Hematopoietic multipotent progenitor cell (in vitro differentiated cells): ENCODE measurements around the gene KIF5B. TPM values are rescaled to one million over a fixed set of nuclear protein-coding genes. Genes with fewer than 3 reads are reported as not detected.
"Not testable (repeated sequence)": the region's sequence is repeated elsewhere in the genome, so short reads cannot be mapped to it uniquely, and the experiment has no call there.

ENCODE experiments used
- DNase-seq, 3 donors: peaks; one replicate each; pipeline ENCODE4 v3.0.0-alpha.2; 2011 to 2015; ENCODE audit warnings: low read depth in 2 of 3, low spot score in 2 of 3
- total RNA-seq: library from RNA; depleted of rRNA; stranded (reverse); fragments of >200 nt; gene quantifications from one replicate; pipeline ENCODE4 v1.2.3, GENCODE V29; 2012

Gene KIF5B
- 18.0 TPM for total RNA-seq

DNA sequence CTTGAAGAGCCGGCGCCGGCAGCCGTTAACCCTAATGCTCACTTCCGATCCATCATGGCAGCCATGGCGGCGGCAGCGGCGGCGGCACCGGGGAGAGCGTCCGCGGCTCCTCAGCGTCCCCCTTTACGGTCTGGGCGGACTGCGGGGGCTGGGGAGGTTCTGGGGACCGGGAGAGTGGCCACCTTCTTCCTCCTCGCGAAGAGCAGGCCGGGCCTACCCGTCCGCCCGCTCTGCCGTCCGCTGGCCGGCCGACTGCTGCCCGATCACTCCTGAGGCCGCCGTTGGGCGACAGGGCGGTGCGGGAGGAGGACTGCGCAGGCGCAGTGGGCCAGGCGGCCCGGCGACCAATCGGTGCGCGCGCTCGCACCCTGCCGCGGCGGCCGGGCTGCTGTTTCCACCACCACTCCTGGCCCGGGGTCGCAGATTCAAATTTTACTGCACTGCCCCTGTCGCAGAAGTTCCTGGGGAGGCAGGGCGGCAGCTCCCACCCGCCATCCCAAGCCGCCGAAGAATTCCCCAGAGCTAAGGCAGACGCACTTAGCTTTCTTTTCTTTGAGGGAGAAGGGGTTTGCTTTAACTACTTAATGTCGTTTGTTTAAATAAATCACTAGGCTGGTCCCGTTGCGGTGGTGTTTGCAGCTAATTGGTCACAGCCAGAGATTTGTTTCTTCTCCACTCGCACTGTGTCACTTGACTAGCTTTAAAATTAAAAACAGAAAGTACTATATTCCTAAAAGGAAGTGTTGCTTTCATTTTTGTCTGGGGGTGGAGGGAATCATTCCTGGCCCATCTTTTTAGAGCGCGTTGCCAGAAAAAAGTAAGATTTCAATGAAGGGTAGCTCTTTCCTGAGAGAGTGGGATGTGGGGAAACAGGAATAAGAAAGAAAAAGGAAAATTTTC lies at the start of gene KIF5B:
TSS of gene KIF5B (minus strand) at position 290 of the 900 bp plus-strand sequence. CDS start 452 bp downstream, outside the sequence.
- DNase-seq, result peak; percentile 81 to 88 (median 87)

DNA sequence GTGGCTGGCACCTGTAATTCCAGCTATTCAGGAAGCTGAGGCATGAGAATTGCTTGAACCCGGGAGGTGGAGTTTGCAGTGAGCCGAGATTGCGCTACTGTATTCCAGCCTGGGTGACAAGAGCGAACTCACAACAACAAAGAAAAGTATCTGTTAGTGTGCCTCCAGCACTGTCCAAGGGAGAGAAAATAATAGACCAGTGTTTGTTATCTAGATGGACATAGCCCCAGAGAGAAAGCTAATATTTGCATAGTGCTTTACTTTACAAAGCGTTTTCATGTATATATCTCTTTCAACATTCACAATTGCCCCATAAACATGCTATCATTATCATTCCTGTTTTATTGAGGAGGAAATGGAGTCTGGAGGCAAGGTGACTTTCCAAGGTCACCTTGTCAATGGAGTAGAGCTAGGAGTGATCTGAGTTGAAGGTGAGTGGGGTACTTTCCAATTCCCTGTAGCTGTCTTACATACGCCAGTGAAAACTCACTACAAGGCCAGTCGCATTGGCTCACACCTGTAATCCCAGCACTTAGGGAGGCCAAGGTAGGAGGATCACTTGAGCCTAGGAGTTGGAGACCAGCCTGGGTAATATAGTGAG lies 49.7 kb upstream of the KIF5B start:
- DNase-seq, result no peak

DNA sequence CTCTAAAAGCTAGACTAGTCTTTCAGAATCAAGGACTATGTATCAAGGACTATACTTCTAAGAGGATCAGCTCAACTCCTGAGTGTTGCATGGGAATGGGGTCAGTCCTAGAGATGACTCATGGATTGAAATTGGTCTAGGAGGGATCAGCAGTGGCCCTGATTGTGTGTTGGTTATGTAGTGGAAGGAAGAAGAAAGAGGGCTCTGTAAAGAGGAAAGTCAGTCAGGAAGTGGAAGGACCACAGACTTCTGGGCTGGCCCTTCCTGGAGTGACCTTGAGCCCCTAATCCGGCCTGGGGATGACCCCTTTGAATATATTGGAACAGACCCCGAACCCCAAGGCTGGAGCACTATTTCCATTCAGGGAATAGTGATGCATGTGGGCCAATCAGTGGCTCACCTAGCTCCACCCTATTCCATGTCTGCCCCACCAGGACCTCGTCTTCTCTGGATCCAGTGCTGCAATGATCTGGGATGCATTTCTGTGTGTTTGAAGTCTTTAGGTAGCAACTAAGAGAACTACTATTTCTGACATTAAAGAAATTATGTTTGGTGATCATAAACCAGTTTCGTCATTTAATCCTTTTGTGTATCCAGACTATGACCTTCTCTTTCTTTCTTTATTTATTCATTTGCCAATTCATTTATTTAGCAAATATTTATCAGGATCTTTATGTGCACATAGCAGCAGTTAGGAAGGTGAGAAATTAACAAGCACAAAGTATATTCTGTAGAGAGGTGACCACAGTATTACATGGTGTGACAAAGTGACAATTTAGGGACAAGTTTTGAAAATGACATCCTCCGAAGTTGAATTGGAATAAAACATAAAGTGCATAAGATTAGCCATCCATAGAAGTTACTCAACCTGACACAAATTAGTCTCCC lies 48.6 kb upstream of the KIF5B start:
- no peak for DNase-seq

DNA sequence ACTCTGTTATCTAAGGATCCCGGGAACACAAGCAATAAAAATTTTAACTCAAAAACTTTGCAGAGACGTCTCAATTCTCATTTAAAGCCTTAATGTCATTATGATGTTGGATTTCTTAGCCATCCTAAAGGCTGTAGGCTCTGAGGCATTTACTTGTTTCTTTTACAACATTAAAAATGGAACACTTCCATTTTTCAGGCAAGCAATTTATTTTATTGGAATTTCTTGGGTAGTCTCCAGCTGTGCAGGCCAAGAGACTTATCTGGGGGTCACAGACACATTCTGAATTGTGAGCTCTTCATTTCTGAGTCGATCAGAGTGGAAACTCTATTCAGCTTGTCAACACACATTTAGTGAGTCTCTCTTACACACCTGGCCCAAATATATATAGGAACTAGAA lies 48.0 kb upstream of the KIF5B start:
- DNase-seq, result no peak

DNA sequence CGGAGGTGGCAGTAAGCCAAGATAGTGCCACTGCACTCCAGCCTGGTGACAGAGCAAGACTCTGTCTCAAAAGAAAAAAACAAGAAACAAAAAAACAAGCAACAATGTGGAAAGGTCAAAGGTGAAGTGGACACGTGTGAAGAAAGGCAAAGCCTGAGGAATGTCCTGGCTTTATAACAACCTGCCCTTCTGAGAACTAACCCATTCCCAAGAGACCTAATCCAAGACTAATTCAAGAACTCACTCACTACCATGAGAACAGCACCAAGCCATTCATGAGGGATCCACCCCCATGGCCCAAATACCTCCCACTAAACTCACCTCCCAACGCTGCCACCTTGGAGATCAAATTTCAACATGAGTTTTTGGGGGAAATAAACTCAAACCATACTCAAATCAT lies 47.5 kb upstream of the KIF5B start:
- no peak for DNase-seq

DNA sequence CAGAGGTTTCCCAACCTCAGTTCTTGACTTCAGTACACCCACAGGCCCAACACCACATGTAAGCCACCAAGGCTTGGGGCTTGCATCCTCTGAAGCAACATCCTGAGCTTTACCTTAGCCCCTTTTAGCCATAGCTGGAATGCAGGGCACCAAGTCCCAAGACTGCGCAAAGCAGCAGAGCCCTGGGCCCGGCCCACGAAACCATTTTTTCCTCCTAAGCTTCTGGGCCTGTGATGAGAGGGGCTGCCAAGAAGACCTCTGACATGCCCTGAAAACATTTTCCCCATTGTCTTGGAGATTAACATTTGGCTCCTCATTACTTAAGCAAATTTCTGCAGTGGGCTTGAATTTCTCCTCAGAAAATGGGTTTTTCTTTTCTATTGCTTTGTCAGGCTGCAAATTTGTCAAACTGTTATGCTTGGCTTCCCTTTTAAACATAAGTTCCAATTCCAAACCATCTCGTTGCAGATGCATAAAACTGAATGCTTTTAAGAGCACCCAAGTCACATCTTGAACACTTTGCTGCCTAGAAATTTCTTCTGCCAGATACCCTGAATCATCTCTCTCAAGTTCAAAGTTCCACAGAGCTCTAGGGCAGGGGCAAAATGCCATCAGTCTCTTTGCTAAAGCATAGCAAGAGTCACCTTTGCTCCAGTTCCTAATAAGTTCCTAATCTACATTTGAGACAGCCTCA lies 42.5 kb upstream of the KIF5B start:
- DNase-seq, result not testable (repeated sequence)

DNA sequence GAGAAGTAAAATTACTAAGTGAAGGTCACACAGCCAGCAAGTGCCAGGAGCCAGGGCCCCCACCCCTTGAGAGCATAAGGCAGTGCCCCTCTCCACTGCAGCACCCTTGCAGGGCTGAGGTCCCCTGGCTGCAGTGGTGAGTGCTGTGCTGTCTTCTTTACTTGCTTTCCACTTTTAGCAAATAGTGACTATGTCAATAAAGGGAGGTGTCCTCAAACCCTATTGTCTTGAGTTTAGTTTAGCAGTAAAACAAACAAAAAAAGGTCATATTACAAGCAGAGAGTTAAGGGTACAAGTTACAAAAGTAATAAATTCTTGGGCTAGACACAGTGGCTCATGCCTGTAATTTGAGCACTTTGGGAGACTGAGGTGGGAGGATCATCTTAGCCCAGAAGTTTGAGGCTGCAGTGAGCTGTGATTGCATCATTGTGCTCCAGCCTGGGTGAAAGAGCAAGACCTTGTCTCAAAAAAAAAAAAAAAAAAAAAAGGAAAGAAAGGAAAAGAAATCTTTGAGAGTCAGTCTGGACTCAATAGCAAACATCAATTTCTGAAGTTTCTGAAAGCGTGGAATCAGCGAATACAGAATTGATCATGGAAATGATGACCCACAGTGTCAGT lies 39.0 kb upstream of the KIF5B start:
- DNase-seq, result no peak

DNA sequence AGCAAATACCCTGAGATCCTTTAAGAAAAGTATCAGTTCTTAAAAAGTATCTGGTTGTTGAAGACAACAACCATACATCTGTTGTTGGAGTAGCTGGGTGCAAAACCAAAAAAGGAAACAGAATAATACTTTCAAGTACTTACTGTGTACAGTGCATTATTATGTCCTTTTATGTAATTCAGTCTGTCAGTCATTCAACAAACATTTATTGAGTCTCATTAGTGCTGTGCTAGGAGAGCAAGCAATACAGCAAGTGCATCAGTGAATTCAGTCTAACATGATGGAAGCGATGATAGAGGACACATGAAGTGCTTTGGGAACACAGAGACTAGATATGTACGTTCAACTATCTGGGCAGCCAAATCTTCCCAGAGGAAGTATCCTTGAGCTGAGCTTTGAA lies 37.4 kb upstream of the KIF5B start:
- no peak for DNase-seq

DNA sequence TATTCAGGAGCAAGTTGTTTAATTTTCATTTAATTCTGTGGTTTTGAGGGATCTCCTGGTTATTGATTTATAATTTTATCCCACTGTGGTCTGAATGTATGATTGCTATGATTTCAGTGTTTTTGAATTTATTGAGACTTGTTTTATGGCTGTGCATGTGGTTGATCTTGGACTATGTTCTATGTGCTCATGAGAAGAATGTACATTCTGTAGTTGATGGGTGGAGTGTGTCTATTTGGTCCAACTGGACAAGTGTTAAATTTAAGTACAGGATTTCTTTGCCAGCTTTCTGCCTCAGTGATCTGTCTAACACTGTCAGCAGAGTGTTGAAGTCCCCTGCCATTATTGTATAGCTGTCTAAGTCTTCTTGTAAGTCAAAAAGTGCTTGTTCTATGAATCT lies 34.8 kb upstream of the KIF5B start:
- DNase-seq, result no peak

DNA sequence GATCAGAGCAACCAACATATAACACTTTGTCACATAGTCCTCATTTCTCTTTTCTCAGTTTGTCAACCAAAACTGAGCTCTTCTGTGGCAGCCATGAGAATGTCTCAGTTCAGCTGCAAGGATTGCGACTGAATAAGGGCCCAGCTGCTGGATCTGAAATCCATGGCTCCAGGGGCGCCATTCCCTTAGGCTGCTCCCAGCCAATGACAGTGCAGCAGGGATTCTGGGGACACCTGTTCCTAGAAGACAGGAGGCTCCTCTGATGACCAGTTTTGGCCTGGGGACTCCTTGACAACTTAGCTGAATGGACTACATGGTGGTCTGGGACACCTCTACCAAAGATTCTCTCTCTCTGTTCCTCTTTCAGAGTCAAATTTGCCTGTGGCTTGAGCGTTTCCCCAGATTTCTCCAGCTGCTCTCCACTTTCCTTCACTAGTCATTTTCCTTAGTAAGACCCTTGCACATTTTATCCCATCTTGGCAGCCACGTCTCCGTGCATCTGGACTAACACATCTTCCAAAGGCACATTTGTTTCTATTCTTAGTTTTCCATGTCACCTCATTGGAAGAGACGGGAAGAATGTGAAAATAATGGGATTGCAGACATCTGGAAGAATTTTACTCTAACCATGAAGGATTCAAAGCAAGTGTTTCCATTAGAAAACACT lies 28.1 kb upstream of the KIF5B start:
- no peak for DNase-seq

DNA sequence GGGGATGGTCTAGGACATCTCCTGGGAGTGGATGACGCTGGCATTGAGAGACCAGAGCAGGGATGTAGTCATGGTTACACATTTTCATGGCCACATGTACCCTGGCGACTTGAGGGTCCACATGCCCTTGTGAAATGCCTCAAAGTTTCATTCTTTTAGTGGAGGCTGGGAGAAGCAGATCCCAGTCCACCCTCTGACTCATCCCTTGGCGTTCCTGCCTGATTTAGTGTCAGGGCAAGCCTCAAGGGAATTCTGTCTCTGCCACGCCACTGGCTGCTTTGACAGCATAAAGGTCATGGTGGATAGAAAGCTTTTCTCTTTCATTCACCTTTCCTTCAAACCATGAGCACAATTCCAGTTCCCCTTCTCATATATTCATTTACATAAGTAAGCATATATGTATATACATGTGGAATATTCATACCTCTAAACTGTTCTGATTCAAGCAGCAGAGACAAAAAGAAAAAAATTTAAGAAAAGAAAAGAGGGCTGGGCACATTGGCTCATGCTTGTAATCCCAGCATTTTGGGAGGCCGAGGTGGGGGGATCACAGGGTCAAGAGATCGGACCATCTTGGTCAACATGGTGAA lies 21.8 kb upstream of the KIF5B start:
- no peak for DNase-seq

DNA sequence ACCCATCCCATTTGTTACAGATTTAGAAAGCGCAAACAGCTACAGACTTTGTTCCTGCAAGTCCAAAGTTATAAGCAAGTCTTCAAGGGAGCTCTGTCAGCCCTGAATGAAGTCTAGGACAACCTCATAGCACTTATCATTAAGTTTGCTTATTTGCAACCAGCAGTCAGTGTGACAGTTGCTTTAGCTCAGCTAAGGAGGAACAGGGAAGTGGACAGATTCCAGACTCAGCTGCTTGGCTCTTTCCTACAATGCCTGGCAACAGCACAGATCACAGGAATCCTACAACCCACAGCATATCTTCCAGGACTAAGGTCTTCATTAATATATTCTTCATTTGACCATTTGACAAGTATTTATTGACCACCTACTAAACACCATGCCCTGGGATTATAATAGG lies 17.4 kb upstream of the KIF5B start:
- no peak for DNase-seq

DNA sequence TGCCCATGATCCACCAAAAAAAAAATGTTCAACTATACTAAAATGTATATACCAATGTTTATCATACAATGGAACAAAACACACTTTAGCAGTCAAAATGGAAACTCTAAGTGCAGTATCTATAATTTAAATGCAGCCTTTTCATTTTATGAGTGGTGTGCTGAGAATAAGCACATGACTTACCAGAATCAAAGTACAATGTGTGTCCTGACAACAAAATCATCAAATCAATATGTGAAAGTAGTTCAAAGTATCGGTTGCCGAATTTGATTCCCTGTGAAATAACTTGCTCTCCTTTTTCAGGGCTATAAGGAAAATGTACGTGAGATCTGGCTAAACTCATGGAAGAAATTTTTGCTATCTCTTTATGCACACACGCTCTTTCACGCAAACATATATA lies 16.9 kb upstream of the KIF5B start:
- no peak for DNase-seq

DNA sequence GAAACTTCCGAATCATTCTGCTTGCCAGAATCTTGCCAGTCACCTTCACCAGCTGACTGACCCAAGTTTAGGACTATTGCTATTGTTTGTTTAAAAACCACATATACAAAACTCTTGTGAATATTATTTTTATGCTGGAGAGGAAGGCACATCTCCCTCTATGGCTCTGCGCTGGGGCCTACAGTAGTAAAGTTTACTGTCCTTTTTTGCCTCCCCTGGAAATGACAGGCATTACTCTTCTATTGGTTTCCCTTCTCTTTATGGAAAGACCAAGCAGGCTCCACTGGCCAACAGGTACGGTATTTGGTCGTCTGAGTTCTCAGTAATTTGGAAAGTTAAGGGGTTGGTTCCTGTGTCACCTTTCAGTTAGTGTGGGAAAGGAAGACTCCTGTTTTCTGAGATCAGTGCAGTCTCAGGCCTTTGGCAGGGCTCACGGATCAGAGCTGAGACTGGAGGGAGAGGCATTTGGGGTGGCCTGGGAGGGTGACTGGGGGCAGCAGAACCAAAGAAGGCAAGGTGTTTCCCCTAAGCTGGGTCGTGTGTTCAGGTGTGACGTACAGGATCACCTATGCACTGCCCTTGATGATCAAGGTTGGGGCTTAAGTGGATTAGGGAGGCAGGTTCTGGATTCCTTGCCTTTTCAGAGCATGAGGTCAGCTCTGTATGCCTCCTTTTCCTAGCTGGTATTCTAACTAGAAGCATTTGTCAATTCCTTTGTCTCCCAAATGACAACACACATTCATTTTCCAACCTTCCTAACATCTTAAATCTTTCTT lies 16.0 kb upstream of the KIF5B start:
- no peak for DNase-seq

DNA sequence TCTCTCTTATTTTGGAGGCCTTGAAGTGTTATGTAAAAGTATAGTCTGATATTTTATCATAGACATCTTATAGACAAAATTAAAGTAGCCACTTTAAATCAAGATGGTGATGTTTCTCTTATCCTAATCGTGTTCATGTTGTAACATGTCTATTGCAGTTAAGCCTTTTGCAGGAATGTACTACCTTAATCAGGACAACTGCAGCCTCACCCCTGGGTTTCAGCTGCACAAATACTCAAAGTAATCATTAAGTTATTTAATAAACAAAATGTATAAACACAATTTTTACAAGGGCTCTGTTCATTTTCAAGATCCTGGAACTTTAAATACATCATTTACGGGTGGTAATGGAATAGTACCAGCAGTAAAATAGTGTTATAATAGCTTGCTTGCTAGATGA lies 14.4 kb upstream of the KIF5B start:
- no peak for DNase-seq

DNA sequence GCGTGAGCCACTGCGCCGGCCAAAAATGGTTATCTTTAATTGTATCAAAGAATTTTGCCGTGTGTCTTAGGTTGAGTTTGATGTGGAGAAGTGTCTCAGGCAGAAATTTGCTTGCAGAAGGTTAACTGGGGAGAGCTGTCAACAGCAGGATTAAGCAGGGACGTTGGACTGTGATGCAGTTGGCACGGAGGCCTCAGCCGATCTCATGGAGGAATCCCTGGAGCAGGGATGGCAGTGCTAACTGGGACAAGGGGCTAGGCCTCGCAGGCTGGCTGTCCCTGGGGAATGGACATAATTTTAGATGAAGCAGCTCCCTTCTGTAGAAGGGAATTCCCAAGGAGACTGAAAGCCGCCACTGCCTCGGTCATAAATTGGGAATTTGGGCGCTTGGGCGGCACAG lies 12.3 kb upstream of the KIF5B start:
- no peak for DNase-seq

DNA sequence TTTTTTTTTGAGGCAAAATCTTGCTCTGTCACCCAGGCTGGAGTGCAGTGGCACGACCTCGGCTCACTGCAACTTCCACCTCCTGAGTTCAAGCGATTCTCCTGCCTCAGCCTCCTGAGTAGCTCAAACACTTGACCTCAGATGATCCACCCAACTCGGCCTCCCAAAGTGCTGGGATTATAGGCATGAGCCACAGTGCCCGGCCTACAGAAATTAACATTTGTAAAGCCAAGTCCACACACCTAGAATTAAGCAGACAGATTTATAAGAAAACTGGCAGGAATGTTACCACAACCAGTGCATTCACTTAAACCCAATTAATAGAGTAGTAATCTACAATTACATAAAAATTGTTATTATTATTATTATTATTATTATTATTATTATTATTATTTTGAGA lies 11.7 kb upstream of the KIF5B start:
- DNase-seq, result not testable (repeated sequence)

DNA sequence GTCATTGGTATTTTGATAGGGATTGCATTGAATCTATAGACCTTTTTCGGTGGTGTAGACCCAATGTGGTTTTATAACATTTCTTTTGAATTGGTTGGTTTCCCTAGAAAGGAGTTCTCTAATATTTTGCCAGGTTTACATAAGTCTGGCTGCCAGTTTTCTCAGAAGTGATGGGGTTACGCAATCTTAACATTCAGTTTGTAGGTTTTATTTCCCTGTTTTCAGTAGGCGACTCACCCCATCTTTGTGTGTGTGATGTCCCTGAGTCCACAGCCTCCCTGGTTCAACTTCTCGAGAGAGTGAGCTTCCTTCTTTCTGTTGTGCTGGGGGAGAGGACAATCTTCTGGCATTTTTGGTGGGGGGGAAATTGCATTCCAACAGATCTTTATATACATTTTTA lies 9.6 kb upstream of the KIF5B start:
- DNase-seq, result peak in 1 of 3 donors; percentile 27

DNA sequence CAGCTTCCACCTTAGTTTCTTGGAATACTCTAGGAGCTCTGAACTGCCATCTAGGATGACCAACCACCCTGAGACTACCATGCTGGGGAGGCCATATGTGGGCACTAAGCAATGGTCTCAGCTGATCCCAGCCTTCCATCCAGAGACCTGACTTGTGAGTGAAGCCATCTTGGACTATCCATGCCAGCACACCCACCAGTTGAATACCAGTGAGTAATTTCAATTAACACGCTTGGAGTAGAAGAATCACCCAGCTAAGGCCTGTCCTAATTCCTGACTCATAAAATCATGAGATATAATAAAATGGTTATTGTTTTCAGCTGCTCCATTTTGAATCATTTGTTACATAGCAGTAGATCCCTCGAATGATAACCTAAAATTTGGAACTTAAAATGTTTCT lies 5.2 kb upstream of the KIF5B start:
- no peak for DNase-seq
